ENCODE results near the gene PAX5. TPM values are rescaled to one million over a fixed set of nuclear protein-coding genes. Genes with fewer than 3 reads are reported as not detected.
A peak's percentile ranks its signal among the peaks of the same experiment; 100 is the strongest.

The PAX5 gene
- total RNA-seq, 1 donor from 2014 or later, result not detected

GRCh38 chr9:36898431-36899020, 135.5 kb downstream of the PAX5 start:
- Histone ChIP-seq H3K4me3 (no peak overlapping the region), H3K4me1 (no peaks in the 10 kb centered on the region), H3K36me3 (no peaks in the 10 kb centered on the region), H3K27me3 (no peaks in the 10 kb centered on the region), H3K9me3 (no peaks in the 10 kb centered on the region), H3K27ac (no peak overlapping the region)
- TF ChIP-seq CTCF (IDR thresholded peaks at IDR 0.05), result no peak
- no peak for DNase-seq (ENCODE audit: low spot score in 2 of 2)
- intact Hi-C loops (cut with DNase I), result no loop called here

DNA sequence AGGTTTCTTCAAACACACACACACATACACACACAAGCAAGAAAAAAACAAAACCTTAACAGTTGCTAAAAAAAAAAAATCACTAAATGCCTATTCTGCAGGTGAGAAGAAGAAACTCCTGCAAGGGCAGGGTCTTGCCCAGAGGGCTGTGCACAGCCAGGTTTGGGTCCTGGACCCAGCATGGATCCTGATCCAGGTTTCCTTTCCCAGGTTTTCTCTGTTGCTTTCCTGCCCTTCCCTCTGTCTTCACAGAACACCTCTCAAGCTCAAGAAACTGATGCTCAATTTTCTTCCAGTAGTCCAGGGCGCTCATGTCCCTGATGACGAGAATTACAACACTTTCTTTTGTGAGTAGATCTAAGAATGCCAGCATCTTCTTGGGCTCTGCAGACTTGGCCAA, 136.6 kb downstream of the PAX5 start:
- DNase-seq (ENCODE audit: low spot score in 2 of 2), result no peak
- Histone ChIP-seq H3K36me3 (no peaks in the 10 kb centered on the region), H3K4me1 (no peaks in the 10 kb centered on the region)

GRCh38 chr9:36897019-36897418, 137.0 kb downstream of the PAX5 start:
- no peak for TF ChIP-seq CTCF (IDR thresholded peaks at IDR 0.05)
- intact Hi-C loops (cut with DNase I), result no loop called here
- no peak for DNase-seq (ENCODE audit: low spot score in 2 of 2)

More for the DNA sequence above, 136.6 kb downstream of the PAX5 start:
- intact Hi-C loops (cut with DNase I), result no loop called here
- Histone ChIP-seq H3K27me3 (no peaks in the 10 kb centered on the region), H3K9me3 (no peaks in the 10 kb centered on the region), H3K27ac (no peak overlapping the region), H3K4me3 (no peak overlapping the region)
- no peak for TF ChIP-seq CTCF (IDR thresholded peaks at IDR 0.05)

DNA sequence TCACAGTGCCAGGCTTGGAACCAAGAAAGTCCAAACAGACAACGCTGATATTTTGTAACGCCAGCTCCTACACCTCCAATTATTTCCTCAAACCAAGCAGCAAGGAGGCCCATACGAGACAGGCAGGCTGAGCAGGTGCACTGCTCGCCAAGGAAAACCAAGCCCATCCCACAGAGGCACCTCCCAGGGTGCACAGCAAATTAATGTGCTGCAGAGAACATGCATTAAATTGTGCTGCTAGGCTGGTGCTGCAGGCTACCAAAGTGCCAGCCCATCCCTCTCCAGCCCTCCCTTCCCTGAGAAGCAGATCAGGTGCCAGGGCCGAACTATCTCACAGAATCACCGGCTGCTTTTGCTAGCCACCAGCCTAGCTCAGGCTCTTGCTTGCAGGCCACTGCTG, 137.8 kb downstream of the PAX5 start:
- no peak for TF ChIP-seq CTCF (IDR thresholded peaks at IDR 0.05)
- H3K9me3 ChIP-seq, result no peaks in the 10 kb centered on the region
- intact Hi-C loops (cut with DNase I), result no loop called here
- no peaks in the 10 kb centered on the region for H3K27me3 ChIP-seq
- H3K4me1 ChIP-seq, result no peaks in the 10 kb centered on the region
- no peaks in the 10 kb centered on the region for H3K36me3 ChIP-seq
- DNase-seq (ENCODE audit: low spot score in 2 of 2), result no peak
- H3K4me3 ChIP-seq, result no peak overlapping the region
- no peak overlapping the region for H3K27ac ChIP-seq

More at GRCh38 chr9:36897019-36897418, 137.0 kb downstream of the PAX5 start:
- Histone ChIP-seq H3K4me3 (no peak overlapping the region), H3K4me1 (no peaks in the 10 kb centered on the region), H3K27ac (no peak overlapping the region), H3K36me3 (no peaks in the 10 kb centered on the region), H3K27me3 (no peaks in the 10 kb centered on the region), H3K9me3 (no peaks in the 10 kb centered on the region)

DNA sequence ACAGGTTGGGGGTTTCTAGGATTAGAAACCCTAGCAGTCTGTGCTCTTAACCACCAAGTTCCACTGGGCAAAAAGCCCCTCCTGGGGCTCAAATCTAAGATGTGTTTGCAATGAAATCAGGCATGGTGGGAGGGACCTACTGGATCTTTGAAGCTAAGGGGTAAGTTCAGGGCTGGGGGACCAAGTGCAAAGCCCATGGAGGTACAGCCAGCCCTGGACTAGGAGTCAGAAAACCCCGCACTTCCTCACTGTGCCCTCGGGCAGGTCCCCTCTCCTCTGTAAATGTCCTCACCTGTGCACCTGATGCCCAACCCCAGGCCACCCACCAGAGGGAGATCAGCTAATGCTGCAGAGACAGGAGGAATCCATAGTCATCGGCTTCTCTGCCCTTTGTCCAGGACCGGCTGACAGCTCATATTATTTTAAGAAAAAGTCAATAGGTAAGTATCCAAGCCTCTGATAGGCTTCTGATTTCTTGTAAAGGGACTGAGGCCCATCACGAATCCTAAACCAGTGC, 138.3 kb downstream of the PAX5 start:
- intact Hi-C loops (cut with DNase I), result no loop called here
- no peaks in the 10 kb centered on the region for H3K27me3 ChIP-seq
- no peak overlapping the region for H3K27ac ChIP-seq
- H3K36me3 ChIP-seq, result no peaks in the 10 kb centered on the region
- no peak overlapping the region for H3K4me3 ChIP-seq
- TF ChIP-seq CTCF (IDR thresholded peaks at IDR 0.05), result no peak
- peak in 1 of 2 donors; percentile 21 for DNase-seq (ENCODE audit: low spot score in 2 of 2)
- no peaks in the 10 kb centered on the region for H3K4me1 ChIP-seq
- no peaks in the 10 kb centered on the region for H3K9me3 ChIP-seq

Measured in ascending aorta (tissue), 2 donors.